ENCODE measurements around the gene SIGLEC1. TPM values are rescaled to one million over a fixed set of nuclear protein-coding genes. Genes with fewer than 3 reads are reported as not detected.

SIGLEC1 gene
- not detected for polyA plus RNA-seq (2013, experiment 1 of 2)
- not detected for polyA plus RNA-seq (2013, experiment 2 of 2)

- H3K9ac ChIP-seq (ENCODE audit: low read length): no peak within 1 kb of the TSS
- no CpG with 5 or more reads among the region's 15 CpGs for WGBS (ENCODE audit: extremely low coverage, insufficient coverage, low lambda C conversion rate)
- H4K5ac ChIP-seq (ENCODE audit: low read length): no peak within 1 kb of the TSS
Measured at GRCh38 chr20:3712279-3712873, at the start of gene SIGLEC1. SIGLEC1 (minus strand) TSS chr20:3712600; CDS start chr20:3707128, 5,472 bp downstream.

GRCh38 chr20:3760655-3761348 lies 48.4 kb upstream of the SIGLEC1 start:
- Histone ChIP-seq H3K79me2 (ENCODE audit: control insufficient read depth, insufficient read depth, low read length) (no peaks in the 10 kb centered on the region), H2BK5ac (ENCODE audit: low read length) (no peak overlapping the region), H3K18ac (ENCODE audit: low read length) (no peak overlapping the region), H2BK15ac (replicated peaks; ENCODE audit: low read depth) (no peak overlapping the region), H3K4me1 (ENCODE audit: control insufficient read depth, low read depth, low read length) (no peaks in the 10 kb centered on the region), H2BK120ac (ENCODE audit: low read depth, low read length) (no peak overlapping the region), H3K79me1 (ENCODE audit: low read length) (peaks cover 6% of the 10 kb centered on the region), H3K27ac (ENCODE audit: low read depth, low read length) (no peak overlapping the region), H2AK5ac (ENCODE audit: low read length) (no peak overlapping the region), H4K8ac (ENCODE audit: low read depth, low read length) (no peak overlapping the region), H3K4me3 (ENCODE audit: low read length) (no peak overlapping the region), H3K36me3 (ENCODE audit: control insufficient read depth, insufficient read depth, low read length) (no peaks in the 10 kb centered on the region), H3K27me3 (ENCODE audit: insufficient read depth, low read length, poor library complexity) (no peaks in the 10 kb centered on the region), H3K4me2 (ENCODE audit: low read length) (no peak overlapping the region), H3K56ac (ENCODE audit: low read length) (no peak overlapping the region), H4K5ac (ENCODE audit: low read length) (no peak overlapping the region), H3K9ac (ENCODE audit: low read length) (no peak overlapping the region), H3K4ac (ENCODE audit: low read depth, low read length) (no peak overlapping the region), H3K23ac (ENCODE audit: low read length) (no peak overlapping the region)
- no peak for DNase-seq
- WGBS (ENCODE audit: extremely low coverage, insufficient coverage, low lambda C conversion rate): no CpG with 5 or more reads among the region's 10 CpGs

More at GRCh38 chr20:3712279-3712873, at the start of gene SIGLEC1:
- H3K23ac ChIP-seq (ENCODE audit: low read length): no peak within 1 kb of the TSS
- no peak within 1 kb of the TSS for H4K8ac ChIP-seq (ENCODE audit: low read depth, low read length)
- H3K4me3 ChIP-seq (ENCODE audit: low read length): no peak within 1 kb of the TSS
- DNase-seq: no peak
- H3K36me3 ChIP-seq (ENCODE audit: control insufficient read depth, insufficient read depth, low read length): no peaks in the 10 kb centered on the region
- no peak within 1 kb of the TSS for H3K27ac ChIP-seq (ENCODE audit: low read depth, low read length)
- H3K79me1 ChIP-seq (ENCODE audit: low read length): no peaks in the 10 kb centered on the region
- H3K4me1 ChIP-seq (ENCODE audit: control insufficient read depth, low read depth, low read length): no peaks in the 10 kb centered on the region
- no peak within 1 kb of the TSS for H3K4me2 ChIP-seq (ENCODE audit: low read length)
- H3K4ac ChIP-seq (ENCODE audit: low read depth, low read length): no peak within 1 kb of the TSS
- no peak within 1 kb of the TSS for H2BK120ac ChIP-seq (ENCODE audit: low read depth, low read length)
- H3K79me2 ChIP-seq (ENCODE audit: control insufficient read depth, insufficient read depth, low read length): no peaks in the 10 kb centered on the region
- no peak within 1 kb of the TSS for H2BK5ac ChIP-seq (ENCODE audit: low read length)
- no peak within 1 kb of the TSS for H3K56ac ChIP-seq (ENCODE audit: low read length)
- no peak within 1 kb of the TSS for H2AK5ac ChIP-seq (ENCODE audit: low read length)
- H3K18ac ChIP-seq (ENCODE audit: low read length): no peak within 1 kb of the TSS
- H3K27me3 ChIP-seq (ENCODE audit: insufficient read depth, low read length, poor library complexity): no peaks in the 10 kb centered on the region
- no peak within 1 kb of the TSS for H2BK15ac ChIP-seq (replicated peaks; ENCODE audit: low read depth)

GRCh38 chr20:3759884-3760283 lies 47.5 kb upstream of the SIGLEC1 start:
- H3K4me2 ChIP-seq (ENCODE audit: low read length): no peak overlapping the region
- no peak for DNase-seq
- no peaks in the 10 kb centered on the region for H3K36me3 ChIP-seq (ENCODE audit: control insufficient read depth, insufficient read depth, low read length)
- H3K56ac ChIP-seq (ENCODE audit: low read length): no peak overlapping the region
- no peaks in the 10 kb centered on the region for H3K79me2 ChIP-seq (ENCODE audit: control insufficient read depth, insufficient read depth, low read length)
- H4K5ac ChIP-seq (ENCODE audit: low read length): no peak overlapping the region
- H4K8ac ChIP-seq (ENCODE audit: low read depth, low read length): no peak overlapping the region
- H2BK120ac ChIP-seq (ENCODE audit: low read depth, low read length): no peak overlapping the region
- H2BK5ac ChIP-seq (ENCODE audit: low read length): no peak overlapping the region
- no peak overlapping the region for H3K4ac ChIP-seq (ENCODE audit: low read depth, low read length)
- H3K4me3 ChIP-seq (ENCODE audit: low read length): no peak overlapping the region
- H3K79me1 ChIP-seq (ENCODE audit: low read length): peaks cover 1% of the 10 kb centered on the region
- H3K27me3 ChIP-seq (ENCODE audit: insufficient read depth, low read length, poor library complexity): no peaks in the 10 kb centered on the region
- H2BK15ac ChIP-seq (replicated peaks; ENCODE audit: low read depth): no peak overlapping the region
- no peak overlapping the region for H3K23ac ChIP-seq (ENCODE audit: low read length)
- no peak overlapping the region for H2AK5ac ChIP-seq (ENCODE audit: low read length)
- no CpG with 5 or more reads among the region's 11 CpGs for WGBS (ENCODE audit: extremely low coverage, insufficient coverage, low lambda C conversion rate)
- no peak overlapping the region for H3K27ac ChIP-seq (ENCODE audit: low read depth, low read length)
- no peak overlapping the region for H3K9ac ChIP-seq (ENCODE audit: low read length)
- no peak overlapping the region for H3K18ac ChIP-seq (ENCODE audit: low read length)
- H3K4me1 ChIP-seq (ENCODE audit: control insufficient read depth, low read depth, low read length): no peaks in the 10 kb centered on the region

GRCh38 chr20:3759316-3759823 lies 47.0 kb upstream of the SIGLEC1 start:
- H3K4ac ChIP-seq (ENCODE audit: low read depth, low read length): no peak overlapping the region
- no CpG with 5 or more reads among the region's 11 CpGs for WGBS (ENCODE audit: extremely low coverage, insufficient coverage, low lambda C conversion rate)
- DNase-seq: no peak
- H3K23ac ChIP-seq (ENCODE audit: low read length): no peak overlapping the region
- no peak overlapping the region for H2BK5ac ChIP-seq (ENCODE audit: low read length)
- H4K8ac ChIP-seq (ENCODE audit: low read depth, low read length): no peak overlapping the region
- H3K18ac ChIP-seq (ENCODE audit: low read length): no peak overlapping the region
- no peak overlapping the region for H4K5ac ChIP-seq (ENCODE audit: low read length)
- no peaks in the 10 kb centered on the region for H3K79me1 ChIP-seq (ENCODE audit: low read length)
- H3K27me3 ChIP-seq (ENCODE audit: insufficient read depth, low read length, poor library complexity): no peaks in the 10 kb centered on the region
- no peaks in the 10 kb centered on the region for H3K79me2 ChIP-seq (ENCODE audit: control insufficient read depth, insufficient read depth, low read length)
- H3K9ac ChIP-seq (ENCODE audit: low read length): no peak overlapping the region
- no peaks in the 10 kb centered on the region for H3K36me3 ChIP-seq (ENCODE audit: control insufficient read depth, insufficient read depth, low read length)
- no peak overlapping the region for H3K27ac ChIP-seq (ENCODE audit: low read depth, low read length)
- no peak overlapping the region for H2BK15ac ChIP-seq (replicated peaks; ENCODE audit: low read depth)
- no peak overlapping the region for H3K4me3 ChIP-seq (ENCODE audit: low read length)
- H2BK120ac ChIP-seq (ENCODE audit: low read depth, low read length): no peak overlapping the region
- no peaks in the 10 kb centered on the region for H3K4me1 ChIP-seq (ENCODE audit: control insufficient read depth, low read depth, low read length)
- H3K4me2 ChIP-seq (ENCODE audit: low read length): no peak overlapping the region
- H3K56ac ChIP-seq (ENCODE audit: low read length): no peak overlapping the region
- H2AK5ac ChIP-seq (ENCODE audit: low read length): no peak overlapping the region

GRCh38 chr20:3758566-3758965 lies 46.2 kb upstream of the SIGLEC1 start:
- no peak for DNase-seq
- Histone ChIP-seq H3K23ac (ENCODE audit: low read length) (no peak overlapping the region), H3K18ac (ENCODE audit: low read length) (no peak overlapping the region), H3K9ac (ENCODE audit: low read length) (no peak overlapping the region), H4K5ac (ENCODE audit: low read length) (no peak overlapping the region), H2BK5ac (ENCODE audit: low read length) (no peak overlapping the region), H3K79me2 (ENCODE audit: control insufficient read depth, insufficient read depth, low read length) (no peaks in the 10 kb centered on the region), H2BK15ac (replicated peaks; ENCODE audit: low read depth) (no peak overlapping the region), H3K36me3 (ENCODE audit: control insufficient read depth, insufficient read depth, low read length) (no peaks in the 10 kb centered on the region), H3K4me3 (ENCODE audit: low read length) (no peak overlapping the region), H2BK120ac (ENCODE audit: low read depth, low read length) (no peak overlapping the region), H3K4me1 (ENCODE audit: control insufficient read depth, low read depth, low read length) (no peaks in the 10 kb centered on the region), H2AK5ac (ENCODE audit: low read length) (no peak overlapping the region), H3K4ac (ENCODE audit: low read depth, low read length) (no peak overlapping the region), H3K79me1 (ENCODE audit: low read length) (no peaks in the 10 kb centered on the region), H4K8ac (ENCODE audit: low read depth, low read length) (no peak overlapping the region), H3K4me2 (ENCODE audit: low read length) (no peak overlapping the region), H3K27ac (ENCODE audit: low read depth, low read length) (no peak overlapping the region), H3K56ac (ENCODE audit: low read length) (no peak overlapping the region), H3K27me3 (ENCODE audit: insufficient read depth, low read length, poor library complexity) (no peaks in the 10 kb centered on the region)
- no CpG with 5 or more reads among the region's 11 CpGs for WGBS (ENCODE audit: extremely low coverage, insufficient coverage, low lambda C conversion rate)

All from mesendoderm (in vitro differentiated cells).